AG10803 (cell line): Measurements from ENCODE around the gene TYW5.

Source experiments
- DNase-seq: peaks from one replicate; pipeline ENCODE4 v3.0.0; 2010; ENCODE audit warnings: low read depth
- H3K4me3 ChIP-seq: 2 replicates; pipeline ENCODE4 v1.5.1; 2011; ENCODE audit warnings: mild to moderate bottlenecking, low read length, control low read depth
- CTCF ChIP-seq: conservative IDR thresholded peaks from 2 replicates; pipeline ENCODE4 v1.5.1; 2011; ENCODE audit warnings: mild to moderate bottlenecking, low read length, control low read depth, inconsistent platforms

Gene TYW5

GRCh38 chr2:199896617-199897016 lies 58.7 kb downstream of the TYW5 start:
- H3K4me3 ChIP-seq, result no peak overlapping the region
- no peak for DNase-seq
- no peak for TF ChIP-seq CTCF

DNA sequence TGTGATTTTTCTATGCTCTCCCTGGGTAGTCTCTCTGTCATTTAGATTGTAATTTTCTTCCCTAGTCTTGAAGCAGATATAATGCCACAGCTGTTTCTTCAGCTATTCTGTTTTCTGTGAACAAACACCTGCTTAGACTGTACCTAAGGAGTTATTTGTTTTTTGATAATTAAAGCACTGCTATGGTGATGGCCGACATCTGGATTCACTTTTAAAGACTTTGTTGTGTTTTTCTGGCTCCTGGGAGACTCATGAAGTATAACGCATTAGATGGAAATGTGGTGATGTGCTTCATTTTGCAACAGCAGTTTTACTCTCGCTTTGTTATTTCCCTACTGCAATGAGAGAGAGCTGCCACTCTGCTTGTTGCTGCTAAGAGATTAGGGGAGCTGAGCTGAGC lies 59.9 kb downstream of the TYW5 start:
- DNase-seq, result peak; percentile 51
- H3K4me3 ChIP-seq, result no peak overlapping the region
- no peak for TF ChIP-seq CTCF

- no peak for DNase-seq
- no peak for TF ChIP-seq CTCF
- H3K4me3 ChIP-seq, result no peak overlapping the region
Measured at GRCh38 chr2:199883474-199884212, 71.6 kb downstream of the TYW5 start.

GRCh38 chr2:199882667-199883066 lies 72.6 kb downstream of the TYW5 start:
- no peak for DNase-seq
- H3K4me3 ChIP-seq, result no peak overlapping the region
- TF ChIP-seq CTCF, result no peak
